Endothelial cell of umbilical vein (primary cell): Measurements from ENCODE around the gene TOR1B. TPM values are rescaled to one million over a fixed set of nuclear protein-coding genes. Genes with fewer than 3 reads are reported as not detected.

Experiments
- BruUV-seq: library from RNA; stranded (reverse); fragments of 400-500 nt; replicated peaks from 2 replicates; lab custom pipeline; 2021; lab: Mats Ljungman, UMichigan
- CTCF ChIA-PET: fragments of 300-600, 350-600 bp; sonication (Branson Sonifier 250); formaldehyde crosslinking; loops from one replicate; lab custom pipeline; 2021; ENCODE audit warnings: antibody characterized with exemption, inconsistent platforms; lab: Charles Lee
- POLR2A ChIA-PET: fragments of 300-600, 350-600 bp; sonication (Branson Sonifier 250); formaldehyde crosslinking; loops from one replicate; lab custom pipeline; 2021; ENCODE audit warnings: antibody characterized with exemption, inconsistent platforms; lab: Charles Lee
- DNase-seq: peaks from one replicate; pipeline ENCODE4 v3.0.0-alpha.2; 2011; ENCODE audit warnings: low read depth, low spot score
- FAIRE-seq: peaks from 2 replicates; lab custom pipeline; 2011; peaks lifted over from hg19 to GRCh38; lab: Jason Lieb, UNC
- H2AFZ ChIP-seq: 2 replicates; pipeline ENCODE4 v1.6.0; 2012; ENCODE audit warnings: low read depth, low read length, control low read depth, inconsistent platforms
- H3K27ac ChIP-seq: 2 replicates; pipeline ENCODE4 v1.5.1; 2011; ENCODE audit warnings: low read depth, mild to moderate bottlenecking, control low read depth, low read length, moderate library complexity; ENCODE audit not compliant: insufficient read depth
- H3K27me3 ChIP-seq, 2 experiments: 2 replicates each; pipeline versions ENCODE4 v1.6.0 to v1.6.1; 2011; ENCODE audit warnings: low read length in 2 of 2, mixed read lengths in 1 of 2; ENCODE audit not compliant: control insufficient read depth in 2 of 2, insufficient read depth in 2 of 2
- H3K36me3 ChIP-seq, 2 experiments: 2 replicates in 1 of 2; 3 replicates in 1 of 2; pipeline ENCODE4 v1.5.1; 2011; ENCODE audit warnings: low read length in 2 of 2, mild to moderate bottlenecking in 1 of 2, moderate library complexity in 1 of 2; ENCODE audit not compliant: control insufficient read depth in 2 of 2, insufficient read depth in 2 of 2; ENCODE audit errors: extremely low read depth in 1 of 2
- H3K4me1 ChIP-seq: 3 replicates; pipeline ENCODE4 v1.5.1; 2011; ENCODE audit warnings: mild to moderate bottlenecking, low read length; ENCODE audit not compliant: control insufficient read depth, insufficient read depth; ENCODE audit errors: extremely low read depth
- H3K4me2 ChIP-seq: 2 replicates; pipeline ENCODE4 v1.6.1; 2011; ENCODE audit warnings: low read length, control low read depth, mixed read lengths; ENCODE audit not compliant: insufficient read depth
- H3K4me3 ChIP-seq, 3 experiments: fragments of 200-600 bp in 1 of 3; sonication (generic), shearing (Covaris generic) in 1 of 3; replicated peaks in 1 of 3; 2 replicates each; pipeline ENCODE4 v1.5.1; 2011 to 2016; ENCODE audit warnings: control low read depth in 3 of 3, low read length in 3 of 3, mild to moderate bottlenecking in 2 of 3, inconsistent platforms in 1 of 3, low read depth in 1 of 3, moderate library complexity in 1 of 3; ENCODE audit not compliant: insufficient read depth in 1 of 3
- H3K79me2 ChIP-seq: 2 replicates; pipeline ENCODE4 v1.6.0; 2012; ENCODE audit warnings: low read length, inconsistent platforms; ENCODE audit not compliant: control insufficient read depth, insufficient read depth
- H3K9ac ChIP-seq: replicated peaks from 2 replicates; pipeline ENCODE3; 2011; ENCODE audit warnings: low read length, control low read depth; ENCODE audit not compliant: insufficient read depth; ENCODE audit errors: extremely low read depth
- H3K9me1 ChIP-seq: replicated peaks from 3 replicates; pipeline ENCODE4 v1.6.0; 2011; ENCODE audit warnings: mild to moderate bottlenecking, low read length; ENCODE audit not compliant: control insufficient read depth, insufficient read depth; ENCODE audit errors: extremely low read depth
- H3K9me3 ChIP-seq: replicated peaks from 2 replicates; pipeline ENCODE4 v1.5.1; 2012; ENCODE audit warnings: low read length, inconsistent platforms; ENCODE audit not compliant: control insufficient read depth, insufficient read depth
- H4K20me1 ChIP-seq: replicated peaks from 2 replicates; pipeline ENCODE3; 2011; ENCODE audit warnings: mild to moderate bottlenecking, low read length; ENCODE audit not compliant: control insufficient read depth, insufficient read depth; ENCODE audit errors: extremely low read depth
- EZH2 ChIP-seq: IDR thresholded peaks from 2 replicates; pipeline ENCODE4 v1.6.1; 2012; ENCODE audit warnings: borderline replicate concordance, low read depth, mild to moderate bottlenecking, moderate library complexity, low read length, inconsistent platforms; ENCODE audit not compliant: severe bottlenecking
- FOS ChIP-seq: IDR thresholded peaks from 2 replicates; pipeline ENCODE4 v1.6.1; 2011; ENCODE audit warnings: mild to moderate bottlenecking, low read length, moderate library complexity, borderline replicate concordance; ENCODE audit not compliant: insufficient read depth
- GATA2 ChIP-seq: IDR thresholded peaks from 2 replicates; pipeline ENCODE4 v1.7.0; 2011; ENCODE audit warnings: low read depth, mild to moderate bottlenecking, moderate library complexity, mixed read lengths, low read length; ENCODE audit not compliant: insufficient read length, insufficient read depth
- JUN ChIP-seq: IDR thresholded peaks from 2 replicates; pipeline ENCODE4 v1.6.1; 2011; ENCODE audit warnings: borderline replicate concordance, low read depth; ENCODE audit not compliant: insufficient read length, insufficient read depth
- MAX ChIP-seq: IDR thresholded peaks from 2 replicates; pipeline ENCODE4 v1.6.1; 2011; ENCODE audit not compliant: insufficient read depth, insufficient read length
- MYC ChIP-seq: IDR thresholded peaks from one replicate; pipeline ENCODE4 v1.6.1; 2011; ENCODE audit warnings: mild to moderate bottlenecking, low read depth, low read length
- POLR2A ChIP-seq: IDR thresholded peaks from 2 replicates; pipeline ENCODE4 v1.6.1; 2012; ENCODE audit warnings: low read depth, mild to moderate bottlenecking, control low read depth, low read length
- POLR2AphosphoS5 ChIP-seq: IDR thresholded peaks from 2 replicates; pipeline ENCODE4 v1.6.1; 2012; ENCODE audit warnings: low read depth, mild to moderate bottlenecking, control low read depth, low read length, moderate library complexity; ENCODE audit not compliant: insufficient read depth
- dilution Hi-C: fragments of 300-500 bp; cut with MboI; formaldehyde crosslinking; loops from one replicate; pipeline ENCODE4 v1.15.0; 2019; ENCODE audit warnings: low sequenced_read_pairs; ENCODE audit not compliant: extremely low pct_ligation_motif_present
- intact Hi-C: fragments of 100-400 bp; cut with micrococcal nuclease; formaldehyde crosslinking; loops from one replicate; pipeline ENCODE4 v1.10.0; 2022
- polyA plus RNA-seq, 4 experiments: library from polyadenylated mRNA; depleted of rRNA in 3 of 4; stranded (reverse) in 3 of 4; unstranded in 1 of 4; fragments of >200 nt; gene quantifications; 2 replicates each; pipeline versions ENCODE4 v1.2.1 to v1.2.3, GENCODE V29; 2011 to 2012; ENCODE audit warnings: missing spikeins in 1 of 4
- total RNA-seq: library from RNA; stranded (reverse); gene quantifications from 2 replicates; pipeline ENCODE4 v1.2.3, GENCODE V29; 2021
- TF ChIP-seq, protein P1 (sequence below), 2 donors: IDR thresholded peaks; 1 replicate in 1 of 2; 2 replicates in 1 of 2; pipeline ENCODE4 v1.5.1; 2011; ENCODE audit warnings: low read length in 2 of 2, mild to moderate bottlenecking in 2 of 2, moderate library complexity in 2 of 2, control low read depth in 1 of 2, inconsistent platforms in 1 of 2, low read depth in 1 of 2; ENCODE audit not compliant: insufficient read depth in 1 of 2; ENCODE audit errors: extremely low read depth in 1 of 2

TOR1B gene
- total and polyA plus RNA-seq, 2 donors (not counting 3 experiments of a cell fraction or from before 2014, with no cell fraction given): 27.0 to 29.5 TPM

DNA sequence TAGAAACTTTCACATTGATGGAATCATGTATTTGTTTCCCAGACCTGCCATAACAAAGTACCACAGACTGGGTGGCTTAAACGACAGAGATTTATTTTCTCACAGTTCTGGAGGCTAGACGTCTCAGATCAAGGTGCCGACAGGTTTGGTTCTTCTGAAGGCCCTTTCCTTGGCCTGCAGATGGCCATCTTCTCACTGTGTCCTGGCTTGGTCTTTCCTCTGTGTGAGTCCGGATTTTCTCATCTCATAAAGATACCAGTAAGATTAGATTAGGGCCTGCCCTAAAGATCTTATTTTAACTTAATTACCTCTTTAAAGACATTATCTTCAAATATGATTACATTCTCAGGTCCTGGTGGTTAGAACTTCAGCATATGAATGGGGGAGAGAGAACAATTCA, 38.1 kb downstream of the TOR1B start:
- Histone ChIP-seq H3K36me3 (no peaks in the 10 kb centered on the region), H3K9me1 (no peaks in the 10 kb centered on the region), H3K4me2 (no peak overlapping the region), H4K20me1 (no peaks in the 10 kb centered on the region), H2AFZ (no peak overlapping the region), H3K9ac (no peak overlapping the region), H3K79me2 (no peaks in the 10 kb centered on the region), H3K4me3 (no peak overlapping the region), H3K27ac (no peak overlapping the region), H3K4me1 (peaks cover 8% of the 10 kb centered on the region), H3K27me3 (no peaks in the 10 kb centered on the region), H3K9me3 (no peaks in the 10 kb centered on the region)
- DNase-seq (no peak), FAIRE-seq (peak; percentile 48)
- TF ChIP-seq, protein P1, sequence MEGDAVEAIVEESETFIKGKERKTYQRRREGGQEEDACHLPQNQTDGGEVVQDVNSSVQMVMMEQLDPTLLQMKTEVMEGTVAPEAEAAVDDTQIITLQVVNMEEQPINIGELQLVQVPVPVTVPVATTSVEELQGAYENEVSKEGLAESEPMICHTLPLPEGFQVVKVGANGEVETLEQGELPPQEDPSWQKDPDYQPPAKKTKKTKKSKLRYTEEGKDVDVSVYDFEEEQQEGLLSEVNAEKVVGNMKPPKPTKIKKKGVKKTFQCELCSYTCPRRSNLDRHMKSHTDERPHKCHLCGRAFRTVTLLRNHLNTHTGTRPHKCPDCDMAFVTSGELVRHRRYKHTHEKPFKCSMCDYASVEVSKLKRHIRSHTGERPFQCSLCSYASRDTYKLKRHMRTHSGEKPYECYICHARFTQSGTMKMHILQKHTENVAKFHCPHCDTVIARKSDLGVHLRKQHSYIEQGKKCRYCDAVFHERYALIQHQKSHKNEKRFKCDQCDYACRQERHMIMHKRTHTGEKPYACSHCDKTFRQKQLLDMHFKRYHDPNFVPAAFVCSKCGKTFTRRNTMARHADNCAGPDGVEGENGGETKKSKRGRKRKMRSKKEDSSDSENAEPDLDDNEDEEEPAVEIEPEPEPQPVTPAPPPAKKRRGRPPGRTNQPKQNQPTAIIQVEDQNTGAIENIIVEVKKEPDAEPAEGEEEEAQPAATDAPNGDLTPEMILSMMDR (IDR thresholded peaks at IDR 0.05; ENCODE audit: extremely low read depth in 1 of 2, insufficient read depth in 1 of 2, low read depth in 1 of 2, low read length in 2 of 2): no peak
- TF ChIP-seq MYC: no peak
- TF ChIP-seq POLR2A: no peak
- TF ChIP-seq MAX: no peak
- no peak for TF ChIP-seq POLR2AphosphoS5
- no peak for TF ChIP-seq EZH2
- no peak for TF ChIP-seq FOS
- TF ChIP-seq GATA2: no peak
- no peak for TF ChIP-seq JUN
- intact Hi-C loops: no loop called here
- POLR2A ChIA-PET: no interaction called here
- BruUV-seq: no TSS peak
- dilution Hi-C loops: no loop called here
- CTCF ChIA-PET: interaction anchor here (0.6 to 0.7 kb wide), 2 partner anchors 20 to 206 kb away, joined by 3 read pairs; no protein-coding TSS in a partner anchor
